PC-9 (cell line): ENCODE data around the gene NTNG1. TPM values are rescaled to one million over a fixed set of nuclear protein-coding genes. Genes with fewer than 3 reads are reported as not detected.

Experiments
- BruUV-seq: library from RNA; stranded (reverse); fragments of 400-500 nt; replicated peaks from 2 replicates; lab custom pipeline; 2021; lab: Mats Ljungman, UMichigan
- CTCF ChIA-PET: fragments of 300-600 bp; sonication (Branson Sonifier 250); formaldehyde crosslinking; loops from one replicate; lab custom pipeline; 2022; ENCODE audit warnings: antibody characterized with exemption; lab: Charles Lee
- POLR2A ChIA-PET: fragments of 300-600 bp; sonication (Branson Sonifier 250); formaldehyde crosslinking; loops from one replicate; lab custom pipeline; 2022; ENCODE audit warnings: antibody characterized with exemption; ENCODE audit not compliant: unreplicated experiment; lab: Charles Lee
- DNase-seq, 2 experiments: peaks; one replicate each; pipeline versions ENCODE4 v3.0.0 to v3.0.0-alpha.2; 2015 to 2022; ENCODE audit warnings: mixed read lengths in 1 of 2
- H2AFZ ChIP-seq: fragments of 200-600 bp; sonication (generic); 2 replicates; pipeline ENCODE4 v1.8.1; 2017; ENCODE audit warnings: antibody characterized with exemption
- H3F3A ChIP-seq: fragments of 200-600 bp; sonication (generic); 2 replicates; pipeline ENCODE4 v1.8.1; 2017; ENCODE audit warnings: antibody characterized with exemption, mild to moderate bottlenecking, low read depth; ENCODE audit not compliant: insufficient read depth
- H3K27ac ChIP-seq: fragments of 200-600 bp; sonication (generic); 2 replicates; pipeline ENCODE4 v1.6.1; 2016; ENCODE audit warnings: mixed run types
- H3K27me3 ChIP-seq: fragments of 200-600 bp; sonication (generic); 2 replicates; pipeline ENCODE4 v1.6.1; 2016; ENCODE audit warnings: low read depth, mixed run types; ENCODE audit not compliant: insufficient read depth
- H3K36me3 ChIP-seq: fragments of 200-600 bp; sonication (generic); 2 replicates; pipeline ENCODE4 v1.6.1; 2016; ENCODE audit warnings: low read depth, mixed run types
- H3K4me1 ChIP-seq: fragments of 200-600 bp; sonication (generic); replicated peaks from 2 replicates; pipeline ENCODE4 v1.6.1; 2016; ENCODE audit warnings: mixed run types; ENCODE audit not compliant: insufficient read depth
- H3K4me2 ChIP-seq: fragments of 200-600 bp; sonication (generic); 2 replicates; pipeline ENCODE4 v1.6.1; 2017; ENCODE audit warnings: mixed run types
- H3K4me3 ChIP-seq: fragments of 200-600 bp; sonication (generic); 2 replicates; pipeline ENCODE4 v1.6.1; 2016; ENCODE audit warnings: mixed run types
- H3K79me2 ChIP-seq: fragments of 200-600 bp; sonication (generic); 2 replicates; pipeline ENCODE4 v1.6.1; 2017; ENCODE audit warnings: low read depth, mixed run types
- H3K9me2 ChIP-seq: fragments of 200-600 bp; sonication (generic); 2 replicates; pipeline ENCODE4 v1.8.1; 2017; ENCODE audit warnings: mild to moderate bottlenecking; ENCODE audit not compliant: insufficient read depth
- H3K9me3 ChIP-seq: fragments of 200-600 bp; sonication (generic); 2 replicates; pipeline ENCODE4 v1.8.1; 2016; ENCODE audit warnings: low read depth; ENCODE audit not compliant: insufficient read depth
- H4K20me1 ChIP-seq: fragments of 200-600 bp; sonication (generic); 2 replicates; pipeline ENCODE4 v1.8.1; 2017; ENCODE audit not compliant: insufficient read depth
- EZH2 ChIP-seq: fragments of 200-600 bp; sonication (generic); IDR thresholded peaks from 2 replicates; pipeline ENCODE4 v1.8.0; 2017; ENCODE audit warnings: antibody characterized with exemption, low read depth
- intact Hi-C: fragments of 100-400 bp; cut with micrococcal nuclease; formaldehyde crosslinking; loops from one replicate; pipeline ENCODE4 v1.10.0; 2022; ENCODE audit not compliant: unreplicated experiment
- total RNA-seq: library from RNA; stranded (reverse); gene quantifications from 2 replicates; pipeline ENCODE4 v1.2.3, GENCODE V29; 2021
- TF ChIP-seq, protein P1 (sequence below): fragments of 200-600 bp; sonication (generic); conservative IDR thresholded peaks from 2 replicates; pipeline ENCODE4 v1.6.1; 2017; ENCODE audit warnings: mixed run types, antibody characterized with exemption, mild to moderate bottlenecking, moderate library complexity

Gene NTNG1
- total RNA-seq, 1 experiment from 2014 or later, result not detected

DNA sequence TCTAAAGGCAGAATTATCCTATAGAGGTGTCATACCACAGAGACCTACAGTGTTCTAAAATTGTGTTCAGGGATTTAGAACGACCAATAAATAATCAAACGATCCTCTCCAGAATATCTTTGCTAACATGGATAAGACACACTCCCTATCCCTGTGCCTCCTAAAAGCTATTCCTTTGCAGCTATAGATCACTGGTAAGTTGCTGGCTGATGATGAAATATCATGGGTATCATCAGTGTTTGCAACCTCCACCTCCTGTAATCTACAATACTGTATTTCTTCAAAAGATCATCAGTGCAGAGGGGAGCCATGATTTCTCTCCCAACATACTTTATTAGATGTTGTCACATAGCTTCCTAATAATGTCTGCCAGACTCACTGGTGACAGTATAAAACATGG is 201.9 kb downstream of the NTNG1 start:
- Histone ChIP-seq H3K4me2 (no peak overlapping the region), H3K9me3 (no peaks in the 10 kb centered on the region), H3K27ac (no peak overlapping the region), H3K4me1 (no peaks in the 10 kb centered on the region), H4K20me1 (no peaks in the 10 kb centered on the region), H3K9me2 (no peaks in the 10 kb centered on the region), H2AFZ (no peak overlapping the region), H3K27me3 (no peaks in the 10 kb centered on the region), H3K79me2 (no peaks in the 10 kb centered on the region), H3K36me3 (no peaks in the 10 kb centered on the region), H3F3A (no peaks in the 10 kb centered on the region), H3K4me3 (no peak overlapping the region)
- DNase-seq, result no peak
- intact Hi-C loops, result no loop called here
- POLR2A ChIA-PET, result no interaction called here
- CTCF ChIA-PET, result no interaction called here
- TF ChIP-seq, protein P1, sequence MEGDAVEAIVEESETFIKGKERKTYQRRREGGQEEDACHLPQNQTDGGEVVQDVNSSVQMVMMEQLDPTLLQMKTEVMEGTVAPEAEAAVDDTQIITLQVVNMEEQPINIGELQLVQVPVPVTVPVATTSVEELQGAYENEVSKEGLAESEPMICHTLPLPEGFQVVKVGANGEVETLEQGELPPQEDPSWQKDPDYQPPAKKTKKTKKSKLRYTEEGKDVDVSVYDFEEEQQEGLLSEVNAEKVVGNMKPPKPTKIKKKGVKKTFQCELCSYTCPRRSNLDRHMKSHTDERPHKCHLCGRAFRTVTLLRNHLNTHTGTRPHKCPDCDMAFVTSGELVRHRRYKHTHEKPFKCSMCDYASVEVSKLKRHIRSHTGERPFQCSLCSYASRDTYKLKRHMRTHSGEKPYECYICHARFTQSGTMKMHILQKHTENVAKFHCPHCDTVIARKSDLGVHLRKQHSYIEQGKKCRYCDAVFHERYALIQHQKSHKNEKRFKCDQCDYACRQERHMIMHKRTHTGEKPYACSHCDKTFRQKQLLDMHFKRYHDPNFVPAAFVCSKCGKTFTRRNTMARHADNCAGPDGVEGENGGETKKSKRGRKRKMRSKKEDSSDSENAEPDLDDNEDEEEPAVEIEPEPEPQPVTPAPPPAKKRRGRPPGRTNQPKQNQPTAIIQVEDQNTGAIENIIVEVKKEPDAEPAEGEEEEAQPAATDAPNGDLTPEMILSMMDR, result no peak
- TF ChIP-seq EZH2, result no peak
- no TSS peak for BruUV-seq

DNA sequence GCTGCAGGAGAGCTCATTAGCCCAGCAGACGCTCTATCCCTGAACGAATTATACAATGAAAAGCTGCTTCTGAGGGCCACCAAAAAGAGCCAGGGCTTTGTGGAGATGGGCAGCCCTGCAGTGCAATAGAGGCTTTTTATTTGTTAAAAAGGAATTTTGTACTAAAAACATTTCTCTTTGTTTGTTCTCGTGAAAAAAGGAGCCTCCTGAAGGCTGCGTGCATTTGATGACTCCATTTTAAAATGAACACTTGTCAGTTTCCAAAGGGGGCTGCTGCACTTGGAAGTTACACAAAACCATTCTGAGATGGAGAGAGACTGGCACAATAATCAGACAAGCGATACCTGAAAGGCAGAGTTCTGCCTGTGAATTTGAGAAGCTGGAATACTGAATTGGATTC is 202.8 kb downstream of the NTNG1 start:
- Histone ChIP-seq H3F3A (no peaks in the 10 kb centered on the region), H3K36me3 (no peaks in the 10 kb centered on the region), H3K4me2 (no peak overlapping the region), H3K79me2 (no peaks in the 10 kb centered on the region), H3K27me3 (no peaks in the 10 kb centered on the region), H2AFZ (no peak overlapping the region), H3K9me2 (no peaks in the 10 kb centered on the region), H4K20me1 (no peaks in the 10 kb centered on the region), H3K4me3 (no peak overlapping the region), H3K9me3 (no peaks in the 10 kb centered on the region), H3K27ac (no peak overlapping the region), H3K4me1 (no peaks in the 10 kb centered on the region)
- TF ChIP-seq, protein P1, result no peak
- TF ChIP-seq EZH2, result no peak
- CTCF ChIA-PET, result no interaction called here
- intact Hi-C loops, result no loop called here
- POLR2A ChIA-PET, result no interaction called here
- no TSS peak for BruUV-seq
- DNase-seq, result no peak

DNA sequence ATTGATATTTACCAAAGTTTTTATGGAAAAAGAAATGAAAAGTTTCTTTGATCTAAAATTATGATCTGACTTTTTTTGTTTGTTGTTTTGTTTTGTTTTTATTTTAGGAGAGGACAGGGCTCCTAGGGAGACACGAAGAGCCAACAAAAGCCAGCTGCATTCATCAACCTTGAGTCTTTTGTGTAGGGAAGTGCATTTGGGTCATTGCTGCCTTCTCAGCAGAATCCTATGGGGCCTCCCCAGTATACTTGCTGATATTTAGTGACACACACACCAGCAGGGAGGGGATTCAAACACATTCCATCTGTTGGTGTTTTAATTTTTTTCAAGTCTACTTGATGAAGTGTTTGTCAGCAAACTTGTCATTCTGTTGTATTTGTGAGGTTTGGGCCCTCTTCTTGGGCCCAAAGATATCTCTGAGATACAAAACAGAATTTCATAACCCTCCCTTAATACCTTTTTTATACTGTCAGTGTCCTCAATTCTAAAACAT is 203.5 kb downstream of the NTNG1 start:
- no peak overlapping the region for H2AFZ ChIP-seq
- H3K9me2 ChIP-seq, result no peaks in the 10 kb centered on the region
- H3K4me2 ChIP-seq, result no peak overlapping the region
- no peak for TF ChIP-seq EZH2
- TF ChIP-seq, protein P1, result no peak
- H3K27me3 ChIP-seq, result no peaks in the 10 kb centered on the region
- no peaks in the 10 kb centered on the region for H4K20me1 ChIP-seq
- CTCF ChIA-PET, result no interaction called here
- no peaks in the 10 kb centered on the region for H3F3A ChIP-seq
- DNase-seq, result no peak
- intact Hi-C loops, result no loop called here
- H3K4me1 ChIP-seq, result no peaks in the 10 kb centered on the region
- no peaks in the 10 kb centered on the region for H3K79me2 ChIP-seq
- no peak overlapping the region for H3K4me3 ChIP-seq
- no peaks in the 10 kb centered on the region for H3K9me3 ChIP-seq
- H3K27ac ChIP-seq, result no peak overlapping the region
- BruUV-seq, result no TSS peak
- H3K36me3 ChIP-seq, result no peaks in the 10 kb centered on the region
- POLR2A ChIA-PET, result no interaction called here
